ENCODE measurements around the gene PLCL1. TPM values are rescaled to one million over a fixed set of nuclear protein-coding genes. Genes with fewer than 3 reads are reported as not detected.

Gene PLCL1
- total RNA-seq = 0.08 and 0.14 TPM in 2 replicates

- TF ChIP-seq, protein P1, sequence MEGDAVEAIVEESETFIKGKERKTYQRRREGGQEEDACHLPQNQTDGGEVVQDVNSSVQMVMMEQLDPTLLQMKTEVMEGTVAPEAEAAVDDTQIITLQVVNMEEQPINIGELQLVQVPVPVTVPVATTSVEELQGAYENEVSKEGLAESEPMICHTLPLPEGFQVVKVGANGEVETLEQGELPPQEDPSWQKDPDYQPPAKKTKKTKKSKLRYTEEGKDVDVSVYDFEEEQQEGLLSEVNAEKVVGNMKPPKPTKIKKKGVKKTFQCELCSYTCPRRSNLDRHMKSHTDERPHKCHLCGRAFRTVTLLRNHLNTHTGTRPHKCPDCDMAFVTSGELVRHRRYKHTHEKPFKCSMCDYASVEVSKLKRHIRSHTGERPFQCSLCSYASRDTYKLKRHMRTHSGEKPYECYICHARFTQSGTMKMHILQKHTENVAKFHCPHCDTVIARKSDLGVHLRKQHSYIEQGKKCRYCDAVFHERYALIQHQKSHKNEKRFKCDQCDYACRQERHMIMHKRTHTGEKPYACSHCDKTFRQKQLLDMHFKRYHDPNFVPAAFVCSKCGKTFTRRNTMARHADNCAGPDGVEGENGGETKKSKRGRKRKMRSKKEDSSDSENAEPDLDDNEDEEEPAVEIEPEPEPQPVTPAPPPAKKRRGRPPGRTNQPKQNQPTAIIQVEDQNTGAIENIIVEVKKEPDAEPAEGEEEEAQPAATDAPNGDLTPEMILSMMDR (IDR thresholded peaks at IDR 0.05; ENCODE audit: insufficient read depth, low read length, poor library complexity, severe bottlenecking) = no peak
- Histone ChIP-seq H3K36me3 (ENCODE audit: control insufficient read depth, insufficient read depth, low read length) (no peaks in the 10 kb centered on the region), H3K27me3 (ENCODE audit: control insufficient read depth, insufficient read depth, low read length) (peaks cover 15% of the 10 kb centered on the region), H3K4me3 (ENCODE audit: low read depth, low read length) (peak within 1 kb of the TSS; percentile 54)
- peak; percentile 72 for DNase-seq (ENCODE audit: low read depth)
These were observed at the start of gene PLCL1 for GRCh38 chr2:197804049-197804757. TSS of gene PLCL1 (plus strand) at chr2:197804593.

DNA sequence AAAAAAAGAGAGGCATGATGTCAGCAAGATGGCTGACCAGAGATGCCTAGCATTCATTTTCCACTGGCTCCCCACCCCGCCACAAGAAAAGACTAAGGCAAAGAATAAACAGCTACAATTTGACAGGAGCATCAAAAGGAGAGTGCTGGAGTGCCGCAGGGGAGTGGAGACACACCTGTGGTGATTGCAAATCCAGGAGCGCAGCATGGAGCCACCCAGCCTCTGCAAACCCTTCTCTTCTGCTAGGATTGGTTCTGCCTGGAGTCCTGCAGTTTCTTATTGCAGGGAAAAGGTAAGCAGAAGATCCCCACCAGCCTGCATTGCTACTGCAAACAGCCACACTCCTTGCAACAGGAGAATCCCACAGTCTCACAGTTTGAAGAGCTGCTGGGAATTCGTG is 45.4 kb upstream of the PLCL1 start:
- no peaks in the 10 kb centered on the region for H3K27me3 ChIP-seq (ENCODE audit: control insufficient read depth, insufficient read depth, low read length)
- no peak overlapping the region for H3K4me3 ChIP-seq (ENCODE audit: low read depth, low read length)
- no peak for DNase-seq (ENCODE audit: low read depth)
- TF ChIP-seq, protein P1 (IDR thresholded peaks at IDR 0.05; ENCODE audit: insufficient read depth, low read length, poor library complexity, severe bottlenecking) = no peak
- H3K36me3 ChIP-seq (ENCODE audit: control insufficient read depth, insufficient read depth, low read length) = no peaks in the 10 kb centered on the region

- Histone ChIP-seq H3K4me3 (ENCODE audit: low read depth, low read length) (no peak overlapping the region), H3K36me3 (ENCODE audit: control insufficient read depth, insufficient read depth, low read length) (no peaks in the 10 kb centered on the region), H3K27me3 (ENCODE audit: control insufficient read depth, insufficient read depth, low read length) (no peaks in the 10 kb centered on the region)
- TF ChIP-seq, protein P1 (IDR thresholded peaks at IDR 0.05; ENCODE audit: insufficient read depth, low read length, poor library complexity, severe bottlenecking) = no peak
- DNase-seq (ENCODE audit: low read depth) = no peak
These were observed 44.6 kb upstream of the PLCL1 start for GRCh38 chr2:197759625-197760292.

GRCh38 chr2:197760293-197760657 is 44.1 kb upstream of the PLCL1 start:
- DNase-seq (ENCODE audit: low read depth) = no peak
- no peaks in the 10 kb centered on the region for H3K36me3 ChIP-seq (ENCODE audit: control insufficient read depth, insufficient read depth, low read length)
- no peak overlapping the region for H3K4me3 ChIP-seq (ENCODE audit: low read depth, low read length)
- H3K27me3 ChIP-seq (ENCODE audit: control insufficient read depth, insufficient read depth, low read length) = no peaks in the 10 kb centered on the region
- TF ChIP-seq, protein P1 (IDR thresholded peaks at IDR 0.05; ENCODE audit: insufficient read depth, low read length, poor library complexity, severe bottlenecking) = no peak

DNA sequence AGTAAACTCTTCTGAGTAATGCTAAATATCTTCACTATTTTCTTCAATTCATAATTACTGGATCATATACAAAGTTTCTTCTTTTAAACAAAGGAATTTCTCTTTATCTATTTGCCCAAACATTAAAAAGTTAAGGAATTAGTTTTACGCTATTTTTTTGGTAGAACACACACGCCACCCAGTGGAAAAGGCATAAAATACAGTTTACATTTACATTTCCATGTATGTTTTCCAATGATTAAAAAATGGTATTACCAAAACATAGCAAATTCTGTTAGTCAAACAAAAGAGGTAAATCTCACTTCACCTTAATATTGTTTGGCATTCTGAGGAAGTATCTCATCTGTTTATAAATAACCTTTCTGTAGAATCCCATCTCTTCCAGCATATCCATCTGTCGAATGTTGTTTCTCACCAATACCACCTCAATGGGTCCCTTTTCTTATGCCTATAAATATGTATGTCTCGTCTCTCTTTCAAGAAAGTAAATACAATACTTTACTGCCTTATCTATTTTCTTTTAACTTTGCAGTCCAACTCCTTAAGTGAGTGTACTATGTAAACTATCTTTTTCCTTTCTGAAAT is 26.5 kb upstream of the PLCL1 start:
- DNase-seq (ENCODE audit: low read depth) = no peak
- TF ChIP-seq, protein P1 (IDR thresholded peaks at IDR 0.05; ENCODE audit: insufficient read depth, low read length, poor library complexity, severe bottlenecking) = peak; percentile 54

More for the DNA sequence above, 26.5 kb upstream of the PLCL1 start:
- no peaks in the 10 kb centered on the region for H3K36me3 ChIP-seq (ENCODE audit: control insufficient read depth, insufficient read depth, low read length)
- H3K27me3 ChIP-seq (ENCODE audit: control insufficient read depth, insufficient read depth, low read length) = no peaks in the 10 kb centered on the region
- H3K4me3 ChIP-seq (ENCODE audit: low read depth, low read length) = no peak overlapping the region

All from kidney epithelial cell (primary cell).